IMR-90 (cell line): ENCODE measurements around the gene SNRNP70. TPM values are rescaled to one million over a fixed set of nuclear protein-coding genes. Genes with fewer than 3 reads are reported as not detected.
"Not testable (repeated sequence)": the region's sequence is repeated elsewhere in the genome, so short reads cannot be mapped to it uniquely, and the experiment has no call there.

ENCODE experiments used
- ATAC-seq: fragments of 200-7000 bp; cut with Tn5 transposase; 2 replicates; pipeline ENCODE4 v1.9.1; 2020; ENCODE audit warnings: low read depth, mild to moderate bottlenecking, moderate library complexity
- BruUV-seq: library from RNA; stranded (reverse); fragments of 400-500 nt; replicated peaks from 2 replicates; lab custom pipeline; 2021; lab: Mats Ljungman, UMichigan
- CTCF ChIA-PET: fragments of 300-600 bp; formaldehyde crosslinking; extraction: SDS; loops from one replicate; lab custom pipeline; 2021; ENCODE audit warnings: antibody characterized with exemption; lab: Yijun Ruan, JAX
- POLR2A ChIA-PET: fragments of 300-600 bp; sonication (Branson Sonifier 250); formaldehyde crosslinking; loops from one replicate; lab custom pipeline; 2022; ENCODE audit warnings: antibody characterized with exemption; ENCODE audit not compliant: unreplicated experiment; lab: Charles Lee
- DNase-seq: peaks from one replicate; pipeline ENCODE4 v3.0.0; 2013
- H2AFZ ChIP-seq: replicated peaks from 2 replicates; pipeline ENCODE3; 2013; ENCODE audit warnings: low read length, mild to moderate bottlenecking; ENCODE audit not compliant: poor library complexity
- H2AK5ac ChIP-seq: 2 replicates; pipeline ENCODE4 v1.6.1; 2013; ENCODE audit warnings: low read depth, low read length, inconsistent platforms
- H2AK9ac ChIP-seq: replicated peaks from 2 replicates; pipeline ENCODE3; 2013; ENCODE audit warnings: mild to moderate bottlenecking, low read depth, low read length, moderate library complexity; ENCODE audit not compliant: poor library complexity
- H2BK120ac ChIP-seq: 2 replicates; pipeline ENCODE4 v1.6.1; 2013; ENCODE audit warnings: low read depth, low read length, inconsistent platforms
- H2BK15ac ChIP-seq: 3 replicates; pipeline ENCODE4 v1.6.1; 2013; ENCODE audit warnings: low read depth, low read length, inconsistent platforms
- H2BK20ac ChIP-seq: 2 replicates; pipeline ENCODE4 v1.6.1; 2013; ENCODE audit warnings: low read depth, mild to moderate bottlenecking, inconsistent platforms, low read length, moderate library complexity
- H2BK5ac ChIP-seq: 2 replicates; pipeline ENCODE4 v1.6.1; 2013; ENCODE audit warnings: mild to moderate bottlenecking, low read depth, low read length, inconsistent platforms; ENCODE audit not compliant: poor library complexity, severe bottlenecking
- H3K14ac ChIP-seq: replicated peaks from 2 replicates; pipeline ENCODE4 v1.6.1; 2013; ENCODE audit warnings: low read depth, low read length, inconsistent platforms
- H3K18ac ChIP-seq: 2 replicates; pipeline ENCODE4 v1.6.1; 2013; ENCODE audit warnings: low read depth, low read length, control low read depth
- H3K23ac ChIP-seq: 2 replicates; pipeline ENCODE4 v1.6.1; 2013; ENCODE audit warnings: low read depth, low read length, inconsistent platforms
- H3K27ac ChIP-seq: 2 replicates; pipeline ENCODE4 v1.5.1; 2013; ENCODE audit warnings: mild to moderate bottlenecking, control low read depth, low read length; ENCODE audit not compliant: insufficient read depth
- H3K27me3 ChIP-seq: 2 replicates; pipeline ENCODE4 v1.6.1; 2013; ENCODE audit warnings: low read length; ENCODE audit not compliant: control insufficient read depth, insufficient read depth
- H3K36me3 ChIP-seq: 2 replicates; pipeline ENCODE4 v1.6.1; 2013; ENCODE audit warnings: low read length, mixed read lengths; ENCODE audit not compliant: control insufficient read depth, insufficient read depth
- H3K4ac ChIP-seq: 2 replicates; pipeline ENCODE4 v1.6.1; 2013; ENCODE audit warnings: low read depth, low read length, inconsistent platforms
- H3K4me1 ChIP-seq: 2 replicates; pipeline ENCODE4 v1.6.1; 2013; ENCODE audit warnings: low read length, mixed read lengths; ENCODE audit not compliant: control insufficient read depth, insufficient read depth
- H3K4me2 ChIP-seq: 2 replicates; pipeline ENCODE4 v1.6.1; 2013; ENCODE audit warnings: low read depth, mild to moderate bottlenecking, control low read depth, low read length, moderate library complexity
- H3K4me3 ChIP-seq: 2 replicates; pipeline ENCODE4 v1.5.1; 2013; ENCODE audit warnings: low read depth, mild to moderate bottlenecking, control low read depth, low read length, moderate library complexity; ENCODE audit not compliant: insufficient read depth
- H3K56ac ChIP-seq: 2 replicates; pipeline ENCODE4 v1.6.1; 2013; ENCODE audit warnings: low read length, inconsistent platforms; ENCODE audit not compliant: insufficient read depth; ENCODE audit errors: extremely low read depth
- H3K79me1 ChIP-seq, 2 experiments: 2 replicates each; pipeline ENCODE4 v1.6.1; 2013; ENCODE audit warnings: low read length in 2 of 2, inconsistent platforms in 1 of 2, low read depth in 1 of 2
- H3K9ac ChIP-seq: 2 replicates; pipeline ENCODE4 v1.6.1; 2013; ENCODE audit warnings: low read depth, low read length, control low read depth
- H3K9me1 ChIP-seq: 2 replicates; pipeline ENCODE4 v1.6.1; 2013; ENCODE audit warnings: low read length, inconsistent platforms; ENCODE audit not compliant: insufficient read depth
- H3K9me3 ChIP-seq: 2 replicates; pipeline ENCODE4 v1.6.1; 2013; ENCODE audit warnings: low read length; ENCODE audit not compliant: control insufficient read depth, insufficient read depth
- H4K20me1 ChIP-seq: 2 replicates; pipeline ENCODE4 v1.6.1; 2013; ENCODE audit warnings: low read length, inconsistent platforms; ENCODE audit not compliant: insufficient read depth
- H4K5ac ChIP-seq: 2 replicates; pipeline ENCODE4 v1.6.1; 2013; ENCODE audit warnings: mild to moderate bottlenecking, low read depth, low read length, control low read depth
- H4K8ac ChIP-seq, 2 experiments: 2 replicates each; pipeline ENCODE4 v1.6.1; 2013; ENCODE audit warnings: low read depth in 2 of 2, low read length in 2 of 2, control low read depth in 1 of 2, inconsistent platforms in 1 of 2
- H4K91ac ChIP-seq: 2 replicates; pipeline ENCODE4 v1.6.1; 2013; ENCODE audit warnings: low read depth, low read length, inconsistent platforms; ENCODE audit not compliant: insufficient read depth
- WGBS, 2 experiments: methylation state at CpG; one replicate each; pipeline versions ENCODE4 v1.1.5 to v1.1.7; 2013; ENCODE audit warnings: missing lambda C conversion rate in 2 of 2; ENCODE audit not compliant: insufficient read length in 1 of 2; ENCODE audit errors: extremely low coverage in 2 of 2; 5-methylcytosine and 5-hydroxymethylcytosine counted together
- dilution Hi-C: fragments of 300-500 bp; cut with HindIII; formaldehyde crosslinking; loops from one replicate; pipeline ENCODE4 v1.14.3; 2018; ENCODE audit warnings: low sequenced_read_pairs; ENCODE audit not compliant: unreplicated experiment
- in situ Hi-C: fragments of 300-500 bp; cut with MboI; formaldehyde crosslinking; loops from 3 replicates; pipeline ENCODE4 v1.14.3; 2019; ENCODE audit warnings: low sequenced_read_pairs, inconsistent platforms, mixed read lengths
- intact Hi-C: fragments of 100-400 bp; cut with micrococcal nuclease; formaldehyde crosslinking; loops from 2 replicates; pipeline ENCODE4 v1.10.0; 2022
- polyA plus RNA-seq, 3 experiments: library from polyadenylated mRNA; depleted of rRNA; stranded (reverse); fragments of >200 nt; gene quantifications; 2 replicates each; pipeline ENCODE4 v1.2.3, GENCODE V29; 2012; ENCODE audit warnings: low replicate concordance in 1 of 3
- total RNA-seq: library from RNA; depleted of rRNA; stranded (reverse); fragments of >200 nt; gene quantifications from 2 replicates; pipeline ENCODE4 v1.2.3, GENCODE V29; 2012

Gene SNRNP70
- total and polyA plus RNA-seq, 2 of the 4 experiments (the other 2 are of a cell fraction): 72.8 to 200 TPM

DNA sequence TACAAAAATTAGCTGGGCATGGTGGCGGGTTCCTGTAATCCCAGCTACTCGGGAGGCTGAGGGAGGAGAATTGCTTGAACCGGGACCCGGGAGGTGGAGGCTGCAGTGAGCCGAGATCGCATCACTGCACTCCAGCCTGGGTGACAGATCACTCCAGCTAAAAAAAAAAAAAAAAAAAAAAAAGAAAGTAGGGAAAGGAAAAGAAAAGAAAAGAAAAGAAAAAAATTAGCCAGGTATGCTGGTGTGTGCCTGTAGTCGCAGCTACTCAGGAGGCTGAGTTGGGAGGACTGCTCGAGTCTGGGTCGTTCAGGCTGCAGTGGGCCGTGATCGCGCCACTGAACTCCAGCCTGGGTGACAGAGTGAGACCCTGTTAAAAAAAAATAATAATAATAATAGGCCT is 42.0 kb downstream of the SNRNP70 start:
- H3K9me1 ChIP-seq, H3K4me1 ChIP-seq, ATAC-seq, H3K56ac ChIP-seq, H3K23ac ChIP-seq, H3K4me3 ChIP-seq, intact Hi-C loops, H2AK5ac ChIP-seq, H3K4me2 ChIP-seq, in situ Hi-C loops, H3K27ac ChIP-seq, H3K36me3 ChIP-seq, H3K18ac ChIP-seq, H3K9me3 ChIP-seq, dilution Hi-C loops, H4K91ac ChIP-seq, H2BK5ac ChIP-seq, H2BK15ac ChIP-seq, H3K9ac ChIP-seq, H2AK9ac ChIP-seq, H3K4ac ChIP-seq, H2BK20ac ChIP-seq, H3K27me3 ChIP-seq, H3K79me1 ChIP-seq, H2AFZ ChIP-seq, DNase-seq, H4K5ac ChIP-seq, H2BK120ac ChIP-seq, H3K14ac ChIP-seq, BruUV-seq, H4K20me1 ChIP-seq: not testable (repeated sequence)
- POLR2A ChIA-PET: interaction anchor here (0.6 to 0.7 kb wide), 2 partner anchors 50 to 135 kb away, joined by 6 to 8 read pairs; no protein-coding TSS in a partner anchor
- no CpG with 5 or more reads among the region's 12 CpGs for WGBS, 2 experiments
- CTCF ChIA-PET: interaction anchor here (1.1 kb wide), 1 partner anchor 13 kb away, joined by 4 read pairs; the partner anchor contains the start of gene LIN7B
- peak overlapping the region in 1 of 2 experiments; percentile 70; a peak in 2 of 4 replicates for H4K8ac ChIP-seq
